Ishikawa (cell line): ENCODE measurements around the gene LOXL3.

Experiments
- CEBPB ChIP-seq: IDR thresholded peaks from 2 replicates; pipeline ENCODE4 v1.6.1; 2012
- RAD21 ChIP-seq: IDR thresholded peaks from 2 replicates; pipeline ENCODE4 v1.6.1; 2012; ENCODE audit warnings: low read depth
- REST ChIP-seq: IDR thresholded peaks from 2 replicates; pipeline ENCODE4 v1.6.1; 2012; ENCODE audit warnings: low read depth, mild to moderate bottlenecking
- TAF1 ChIP-seq: IDR thresholded peaks from 2 replicates; pipeline ENCODE4 v1.6.1; 2012; ENCODE audit warnings: low read depth, mild to moderate bottlenecking
- YY1 ChIP-seq: IDR thresholded peaks from 2 replicates; pipeline ENCODE4 v1.6.1; 2012; ENCODE audit warnings: low read depth

- TF ChIP-seq CEBPB: no peak
- TF ChIP-seq TAF1: no peak
- no peak for TF ChIP-seq RAD21
- no peak for TF ChIP-seq YY1
- no peak for TF ChIP-seq REST
Observed at GRCh38 chr2:74556159-74556558, 2.4 kb upstream of the LOXL3 start.
